CD4-positive, alpha-beta T cell treated with Interleukin-15 for 1 hour (primary cell): ENCODE data around the gene TUSC7.

Experiments used
- DNase-seq: peaks from one replicate; pipeline ENCODE4 v3.0.0-alpha.2; 2020

Gene TUSC7

GRCh38 chr3:116709479-116709878, at the start of gene TUSC7:
Gene TUSC7 (plus strand): TSS chr3:116709779.
- no peak for DNase-seq

- no peak for DNase-seq
Measured at GRCh38 chr3:116661196-116661595, 48.4 kb upstream of the TUSC7 start.

DNA sequence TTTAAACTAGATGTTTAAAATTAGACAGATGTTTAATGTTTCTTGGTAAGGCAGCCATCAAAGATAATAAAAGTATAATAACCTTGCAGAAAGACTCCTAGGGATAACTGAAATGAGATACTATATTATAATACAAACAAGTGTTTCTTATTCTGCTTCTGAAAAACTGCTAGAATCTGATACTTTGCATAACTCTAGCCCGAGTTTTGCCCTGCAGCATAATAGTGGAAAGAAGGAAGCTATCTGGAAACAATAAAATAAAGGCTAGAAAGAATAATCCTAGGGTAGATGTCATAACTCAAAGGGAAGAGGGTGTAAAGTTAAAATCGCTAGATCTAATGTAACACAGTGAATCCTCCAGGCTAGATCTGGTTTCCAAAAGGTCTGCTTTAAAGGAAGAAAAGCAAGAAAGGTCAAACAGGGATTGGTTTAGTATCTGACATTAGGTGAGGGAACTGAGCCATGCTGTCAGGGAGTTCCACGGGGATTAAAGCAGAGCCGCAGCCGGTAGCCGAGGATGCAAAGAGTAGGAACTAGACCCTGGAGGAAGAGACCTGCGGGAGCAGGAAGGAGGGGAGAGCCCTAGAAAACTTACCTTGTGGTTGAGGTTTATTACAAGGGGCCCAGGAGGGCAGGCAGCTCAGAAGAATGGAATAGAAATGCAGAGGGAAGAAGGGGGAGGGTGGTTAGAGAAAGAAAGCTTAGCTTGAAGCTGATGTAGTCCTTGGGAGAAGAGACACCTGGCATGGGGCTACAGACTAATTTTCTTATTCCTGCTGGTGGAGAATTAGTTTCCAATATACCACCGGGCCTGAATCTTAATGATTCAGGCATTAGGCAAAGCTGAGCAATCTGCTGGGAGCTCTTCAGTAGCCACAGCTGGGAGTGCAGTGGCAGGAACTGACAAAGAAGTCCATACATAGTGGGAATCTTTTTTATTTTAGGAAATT, 46.1 kb upstream of the TUSC7 start:
- DNase-seq: no peak

DNA sequence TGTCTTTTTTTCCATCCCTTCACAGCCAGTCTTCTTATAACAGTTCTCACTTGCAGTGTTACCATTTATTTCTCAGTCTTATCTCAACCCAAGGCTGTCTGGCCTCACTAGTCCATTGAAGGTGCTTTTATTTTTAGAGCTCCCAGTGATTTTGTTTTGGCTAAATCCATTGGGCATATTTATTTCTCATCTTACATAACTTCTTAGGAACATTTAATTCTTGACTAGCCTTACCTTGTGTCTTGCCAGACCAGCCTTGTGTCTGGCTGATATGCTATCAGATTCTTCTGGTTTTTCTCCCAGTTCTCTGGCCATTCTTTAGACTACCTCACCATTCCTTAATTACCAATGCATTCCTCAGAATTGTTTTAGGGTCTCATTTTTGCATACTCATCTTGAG, 42.3 kb upstream of the TUSC7 start:
- DNase-seq: no peak

DNA sequence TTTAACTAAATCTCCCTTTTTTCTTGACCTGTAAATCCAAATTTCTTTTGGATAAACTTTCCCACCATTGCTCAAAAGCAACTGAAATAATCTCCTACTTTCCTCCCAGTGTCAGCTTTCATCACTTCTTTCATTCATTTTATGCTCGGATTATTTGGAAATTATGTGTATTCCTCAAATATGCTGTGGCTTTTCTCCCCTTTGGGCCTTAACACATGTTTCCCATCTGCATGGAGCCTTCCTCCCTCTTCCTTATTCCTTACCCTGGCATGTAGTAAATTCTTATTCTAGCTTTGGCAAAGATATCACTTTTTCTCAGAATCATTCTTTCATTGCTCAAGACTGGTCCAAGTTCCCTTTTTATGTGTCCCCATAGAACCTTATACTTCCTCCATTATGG, 41.8 kb upstream of the TUSC7 start:
- DNase-seq: no peak

DNA sequence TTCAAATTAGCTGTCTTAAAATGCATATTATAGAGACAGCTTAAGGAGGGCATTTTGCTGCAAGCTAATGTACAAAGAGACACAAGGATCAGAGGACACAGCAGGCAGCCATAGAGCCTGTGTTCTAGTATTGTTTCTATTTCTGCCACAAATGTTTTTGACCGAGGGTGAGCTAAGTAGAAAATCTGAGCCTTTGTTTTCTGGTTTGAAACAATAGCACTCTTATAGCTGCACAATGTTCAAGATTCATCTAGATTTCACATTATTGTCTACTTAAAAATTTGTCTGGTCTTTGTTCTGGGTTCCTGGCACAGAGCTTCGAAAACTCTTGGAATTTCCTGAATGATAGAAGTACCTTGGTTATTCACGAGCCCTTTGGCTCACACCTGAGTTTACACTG, 40.0 kb upstream of the TUSC7 start:
- DNase-seq: no peak

DNA sequence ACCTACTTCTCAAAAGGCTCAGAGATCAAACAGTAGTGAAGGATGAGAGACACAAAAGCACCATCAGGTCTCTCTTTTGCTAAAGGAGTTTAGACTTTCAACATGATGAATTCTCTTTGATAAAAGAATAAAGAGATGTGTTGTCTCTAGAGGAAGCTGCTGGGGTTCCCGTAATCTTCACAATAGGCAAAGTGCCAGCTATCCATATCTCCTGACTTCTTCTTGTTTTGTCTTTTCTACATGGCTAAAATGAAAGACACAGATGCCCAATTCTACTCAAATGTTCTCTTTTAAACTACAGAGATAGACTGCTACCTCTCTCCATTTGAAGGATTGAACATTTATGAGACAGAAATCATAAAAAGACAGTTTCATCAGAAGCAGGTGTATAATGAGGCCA, 38.4 kb upstream of the TUSC7 start:
- no peak for DNase-seq

GRCh38 chr3:116678853-116679252, 30.7 kb upstream of the TUSC7 start:
- DNase-seq: no peak

GRCh38 chr3:116691041-116691440, 18.5 kb upstream of the TUSC7 start:
- no peak for DNase-seq

- DNase-seq: no peak
Measured at GRCh38 chr3:116701070-116701469, 8.5 kb upstream of the TUSC7 start.

GRCh38 chr3:116702334-116702733, 7.2 kb upstream of the TUSC7 start:
- no peak for DNase-seq

- DNase-seq: no peak
Measured at GRCh38 chr3:116707531-116707930, 2.0 kb upstream of the TUSC7 start.

GRCh38 chr3:116716490-116716889, 6.9 kb downstream of the TUSC7 start:
- no peak for DNase-seq

DNA sequence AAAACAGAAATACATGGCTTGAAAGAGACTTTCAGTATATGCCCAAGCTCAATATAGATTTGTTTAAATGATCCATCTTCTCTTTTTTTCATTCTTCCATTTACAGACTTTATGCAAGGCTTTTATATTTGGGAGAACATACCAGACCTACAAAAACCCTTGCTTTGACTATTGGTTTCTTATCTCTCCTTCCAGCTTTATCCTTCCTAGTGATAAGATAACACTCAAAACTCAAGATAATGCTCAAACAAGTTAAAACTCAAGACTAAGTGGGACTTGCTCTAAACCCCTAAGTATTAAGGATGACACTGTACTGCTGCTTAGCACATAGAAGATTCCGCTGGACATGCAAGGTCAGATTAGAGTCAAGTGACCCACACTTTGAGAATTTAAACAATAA, 8.0 kb downstream of the TUSC7 start:
- DNase-seq: no peak

DNA sequence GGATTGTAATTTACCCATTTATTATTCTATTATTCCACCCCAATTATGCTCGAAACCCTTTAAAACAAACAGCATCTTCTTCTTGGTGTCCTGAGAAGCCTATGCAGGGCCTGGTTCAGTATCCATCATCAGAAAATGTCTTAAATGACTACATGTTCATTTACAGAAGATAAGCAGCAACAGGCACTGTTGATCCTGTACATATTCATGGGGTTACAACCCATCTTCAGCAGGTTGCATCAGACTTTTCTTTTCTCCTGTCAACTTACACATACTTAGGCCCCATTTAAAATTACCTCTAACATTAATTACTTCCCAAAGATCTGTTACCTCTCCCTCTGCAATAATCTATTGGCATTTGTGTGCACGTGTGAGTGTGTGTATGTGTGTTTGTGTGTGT, 18.9 kb downstream of the TUSC7 start:
- no peak for DNase-seq

GRCh38 chr3:116734243-116734642, 24.7 kb downstream of the TUSC7 start:
- no peak for DNase-seq

GRCh38 chr3:116739678-116740077, 30.1 kb downstream of the TUSC7 start:
- DNase-seq: no peak

- no peak for DNase-seq
Measured at GRCh38 chr3:116740293-116740692, 30.7 kb downstream of the TUSC7 start.

DNA sequence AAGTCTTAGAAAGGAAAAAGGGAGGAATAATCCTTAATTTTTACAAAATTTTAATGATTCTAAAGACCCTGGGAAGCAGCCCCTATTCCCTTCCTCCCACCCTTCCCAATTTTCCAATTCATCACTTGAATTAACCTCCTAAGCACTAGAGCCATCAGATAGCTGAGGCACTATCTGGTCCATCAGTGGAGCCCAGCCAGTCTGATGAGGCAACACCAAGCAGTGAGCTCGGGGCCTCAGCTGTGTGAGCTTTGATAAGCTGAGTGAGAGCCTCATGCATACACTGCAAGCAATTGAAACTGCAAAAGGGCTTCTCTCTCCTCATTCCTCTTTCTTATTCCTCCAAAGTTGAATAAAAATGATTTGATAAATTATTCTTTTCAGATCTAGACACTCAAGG, 31.9 kb downstream of the TUSC7 start:
- no peak for DNase-seq

- no peak for DNase-seq
Measured at GRCh38 chr3:116743062-116743461, 33.5 kb downstream of the TUSC7 start.

GRCh38 chr3:116749388-116749787, 39.8 kb downstream of the TUSC7 start:
- no peak for DNase-seq

DNA sequence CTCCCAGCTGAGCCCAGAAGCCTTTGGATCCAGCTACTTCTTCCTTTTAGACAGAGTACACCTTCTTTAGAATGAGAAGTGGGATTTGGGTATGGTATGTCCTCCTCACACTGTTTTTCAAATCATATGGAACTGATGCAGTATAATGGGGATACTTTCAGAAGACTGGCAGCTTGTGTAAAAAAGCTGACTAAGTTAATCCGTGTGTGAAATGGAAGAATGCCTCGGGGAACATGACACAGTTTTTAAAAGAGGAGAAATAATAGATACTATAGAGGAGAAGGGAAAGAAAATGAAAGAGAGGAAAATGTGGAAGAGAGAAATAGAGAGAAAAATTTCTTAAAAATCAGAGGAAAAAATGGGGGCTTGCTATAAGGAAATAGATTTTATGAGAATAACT, 47.7 kb downstream of the TUSC7 start:
- no peak for DNase-seq

DNA sequence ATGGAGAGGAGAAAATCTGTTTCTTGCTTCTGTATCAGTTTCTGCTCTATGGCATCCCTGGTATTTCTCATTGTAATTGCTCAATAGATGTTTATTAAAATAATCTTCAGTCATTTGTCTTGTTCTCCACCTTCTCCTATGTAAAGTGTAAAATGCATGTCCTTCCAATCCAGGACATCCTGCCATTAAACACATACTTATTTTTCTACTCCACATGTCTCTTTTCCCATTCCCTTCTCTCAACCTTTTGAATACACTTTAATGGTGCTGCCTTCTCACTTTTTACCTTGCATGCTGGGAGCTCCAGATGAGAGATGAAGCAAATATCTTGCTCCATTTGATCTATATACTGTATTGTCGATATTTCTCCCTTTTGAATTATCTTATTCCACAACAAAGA, 49.7 kb downstream of the TUSC7 start:
- DNase-seq: no peak
